OCI-LY7 (cell line): Measurements from ENCODE around the gene THRSP. TPM values are rescaled to one million over a fixed set of nuclear protein-coding genes. Genes with fewer than 3 reads are reported as not detected.

ENCODE experiments used
- BruUV-seq: library from RNA; stranded (reverse); fragments of 400-500 nt; replicated peaks from 2 replicates; lab custom pipeline; 2021; lab: Mats Ljungman, UMichigan
- CTCF ChIA-PET: fragments of 300-600 bp; sonication (Branson Sonifier 250); formaldehyde crosslinking; loops from one replicate; lab custom pipeline; 2022; ENCODE audit warnings: antibody characterized with exemption; ENCODE audit not compliant: unreplicated experiment; lab: Charles Lee
- POLR2A ChIA-PET: fragments of 300-600 bp; sonication (Branson Sonifier 250); formaldehyde crosslinking; loops from one replicate; lab custom pipeline; 2022; ENCODE audit warnings: antibody characterized with exemption; lab: Charles Lee
- DNase-seq: peaks from one replicate; pipeline ENCODE4 v3.0.0-alpha.2; 2015; ENCODE audit warnings: low spot score
- H2AFZ ChIP-seq: fragments of 200-600 bp; sonication (generic), shearing (Covaris generic); 2 replicates; pipeline ENCODE4 v1.6.1; 2014; ENCODE audit warnings: mild to moderate bottlenecking, antibody characterized with exemption, low read length, moderate library complexity
- H3K27ac ChIP-seq: fragments of 200-600 bp; sonication (generic); 2 replicates; pipeline ENCODE4 v1.5.1; 2014; ENCODE audit warnings: mixed run types, low read depth, mild to moderate bottlenecking, moderate library complexity, low read length, inconsistent platforms; ENCODE audit not compliant: poor library complexity, severe bottlenecking
- H3K36me3 ChIP-seq: fragments of 200-600 bp; sonication (generic); 2 replicates; pipeline ENCODE4 v1.6.1; 2014; ENCODE audit warnings: mild to moderate bottlenecking, antibody characterized with exemption, low read length, moderate library complexity, mixed read lengths; ENCODE audit not compliant: insufficient read depth
- H3K4me1 ChIP-seq: fragments of 200-600 bp; sonication (generic); 2 replicates; pipeline ENCODE4 v1.5.1; 2014; ENCODE audit warnings: mild to moderate bottlenecking, low read length; ENCODE audit not compliant: insufficient read depth, poor library complexity, severe bottlenecking
- H3K4me2 ChIP-seq: fragments of 200-600 bp; sonication (generic); 2 replicates; pipeline ENCODE4 v1.6.1; 2014; ENCODE audit warnings: mild to moderate bottlenecking, low read length
- H3K4me3 ChIP-seq: fragments of 200-600 bp; sonication (generic); 2 replicates; pipeline ENCODE4 v1.5.1; 2014; ENCODE audit warnings: mild to moderate bottlenecking, low read depth, low read length; ENCODE audit not compliant: poor library complexity, severe bottlenecking
- H3K79me2 ChIP-seq: fragments of 200-600 bp; sonication (generic); 2 replicates; pipeline ENCODE4 v1.6.1; 2016; ENCODE audit warnings: low read depth, mild to moderate bottlenecking, low read length, moderate library complexity, mixed read lengths; ENCODE audit not compliant: insufficient read depth
- H3K9me2 ChIP-seq: fragments of 200-600 bp; sonication (generic); 2 replicates; pipeline ENCODE4 v1.6.1; 2016; ENCODE audit warnings: mild to moderate bottlenecking, low read length, mixed read lengths; ENCODE audit not compliant: insufficient read depth
- H3K9me3 ChIP-seq: fragments of 200-600 bp; sonication (generic); 2 replicates; pipeline ENCODE4 v1.6.1; 2014; ENCODE audit warnings: mild to moderate bottlenecking, mixed run types, low read length, mixed read lengths
- H4K20me1 ChIP-seq: fragments of 200-600 bp; sonication (generic); 2 replicates; pipeline ENCODE4 v1.6.1; 2014; ENCODE audit warnings: mild to moderate bottlenecking, antibody characterized with exemption, low read length, moderate library complexity, mixed read lengths; ENCODE audit not compliant: insufficient read depth
- CTCF ChIP-seq: fragments of 200-600 bp; sonication (generic); conservative IDR thresholded peaks from 2 replicates; pipeline ENCODE4 v1.5.1; 2014; ENCODE audit warnings: mild to moderate bottlenecking, antibody characterized with exemption, low read length, moderate library complexity, mixed read lengths
- EZH2phosphoT487 ChIP-seq: fragments of 200-600 bp; sonication (generic); IDR thresholded peaks from 2 replicates; pipeline ENCODE4 v1.6.1; 2018; ENCODE audit warnings: low read depth, borderline replicate concordance, mild to moderate bottlenecking, mixed run types, antibody characterized with exemption, low read length, moderate library complexity, mixed read lengths
- intact Hi-C: fragments of 100-400 bp; cut with micrococcal nuclease; formaldehyde crosslinking; loops from one replicate; pipeline ENCODE4 v1.10.0; 2022; ENCODE audit not compliant: unreplicated experiment
- total RNA-seq, 2 experiments: library from RNA; depleted of rRNA in 1 of 2; stranded (reverse); fragments of >200 nt in 1 of 2; shearing (Covaris generic) in 1 of 2; gene quantifications; 2 replicates each; pipeline ENCODE4 v1.2.3, GENCODE V29; 2014 to 2022

Gene THRSP
- total RNA-seq, 2 experiments from 2014 or later: not detected

GRCh38 chr11:78071717-78072116 lies 8.1 kb downstream of the THRSP start:
- Histone ChIP-seq H3K4me1 (no peaks in the 10 kb centered on the region), H3K4me3 (no peak overlapping the region), H3K79me2 (peaks cover 11% of the 10 kb centered on the region; the same call in 1 of the 2 replicates), H3K36me3 (peaks cover 29% of the 10 kb centered on the region), H3K9me2 (no peaks in the 10 kb centered on the region), H2AFZ (no peak overlapping the region), H3K9me3 (no peaks in the 10 kb centered on the region), H3K4me2 (no peak overlapping the region), H3K27ac (no peak overlapping the region), H4K20me1 (no peaks in the 10 kb centered on the region)
- intact Hi-C loops: no loop called here
- no peak for TF ChIP-seq EZH2phosphoT487
- POLR2A ChIA-PET: no interaction called here
- BruUV-seq: no TSS peak
- CTCF ChIA-PET: no interaction called here
- no peak for DNase-seq

- Histone ChIP-seq H3K9me2 (no peaks in the 10 kb centered on the region), H3K4me1 (no peaks in the 10 kb centered on the region), H3K4me3 (no peak overlapping the region), H3K4me2 (no peak overlapping the region), H3K27ac (no peak overlapping the region), H3K36me3 (peaks cover 28% of the 10 kb centered on the region), H2AFZ (no peak overlapping the region), H3K79me2 (peaks cover 17% of the 10 kb centered on the region; the same call in 1 of the 2 replicates), H4K20me1 (no peaks in the 10 kb centered on the region), H3K9me3 (no peaks in the 10 kb centered on the region)
- POLR2A ChIA-PET: no interaction called here
- intact Hi-C loops: no loop called here
- TF ChIP-seq CTCF: no peak
- no peak for TF ChIP-seq EZH2phosphoT487
- no peak for DNase-seq
- CTCF ChIA-PET: no interaction called here
- BruUV-seq: no TSS peak
Observed at GRCh38 chr11:78072455-78072854, 8.8 kb downstream of the THRSP start.

- Histone ChIP-seq H2AFZ (no peak overlapping the region), H3K9me3 (no peaks in the 10 kb centered on the region), H4K20me1 (no peaks in the 10 kb centered on the region), H3K27ac (no peak overlapping the region), H3K79me2 (peaks cover 38% of the 10 kb centered on the region), H3K4me2 (no peak overlapping the region), H3K36me3 (0 out of 2 replicates have a peak, but pooled peaks cover 12% of the 10 kb centered on the region), H3K9me2 (no peaks in the 10 kb centered on the region), H3K4me1 (peaks cover 6% of the 10 kb centered on the region), H3K4me3 (no peak overlapping the region)
- DNase-seq: no peak
- ChIA-PET CTCF (no interaction called here), POLR2A (no interaction called here)
- no peak for TF ChIP-seq CTCF
- TF ChIP-seq EZH2phosphoT487: no peak
- intact Hi-C loops: no loop called here
- BruUV-seq: no TSS peak
Observed at GRCh38 chr11:78074756-78075155, 11.1 kb downstream of the THRSP start.
